ENCODE measurements around the gene WAS.

WAS gene

GRCh38 chrX:48720577-48721250 is 37.1 kb downstream of the WAS start:
- H3K27me3 ChIP-seq (ENCODE audit: control insufficient read depth in 2 of 2, insufficient read depth in 2 of 2, low read length in 2 of 2): no peaks in the 10 kb centered on the region
- no peak overlapping the region for H3K4me3 ChIP-seq (ENCODE audit: low read length in 2 of 2)
- H3K9ac ChIP-seq (ENCODE audit: low read depth in 1 of 2, low read length in 2 of 2): no peak overlapping the region
- H3K27ac ChIP-seq (ENCODE audit: low read depth in 2 of 2, low read length in 2 of 2): no peak overlapping the region
- no peaks in the 10 kb centered on the region for H3K4me1 ChIP-seq (ENCODE audit: control insufficient read depth in 2 of 2, insufficient read depth in 2 of 2, low read length in 2 of 2)
- no peaks in the 10 kb centered on the region for H3K36me3 ChIP-seq (ENCODE audit: control insufficient read depth in 2 of 2, insufficient read depth in 2 of 2, low read length in 2 of 2)
- H3K9me3 ChIP-seq (ENCODE audit: control insufficient read depth in 2 of 2, low read length in 2 of 2): no peaks in the 10 kb centered on the region

- H3K9me3 ChIP-seq (ENCODE audit: control insufficient read depth in 2 of 2, low read length in 2 of 2): no peaks in the 10 kb centered on the region
- H3K36me3 ChIP-seq (ENCODE audit: control insufficient read depth in 2 of 2, insufficient read depth in 2 of 2, low read length in 2 of 2): no peaks in the 10 kb centered on the region
- H3K4me3 ChIP-seq (ENCODE audit: low read length in 2 of 2): no peak overlapping the region
- H3K27me3 ChIP-seq (ENCODE audit: control insufficient read depth in 2 of 2, insufficient read depth in 2 of 2, low read length in 2 of 2): no peaks in the 10 kb centered on the region
- no peak overlapping the region for H3K9ac ChIP-seq (ENCODE audit: low read depth in 1 of 2, low read length in 2 of 2)
- no peak overlapping the region for H3K27ac ChIP-seq (ENCODE audit: low read depth in 2 of 2, low read length in 2 of 2)
- H3K4me1 ChIP-seq (ENCODE audit: control insufficient read depth in 2 of 2, insufficient read depth in 2 of 2, low read length in 2 of 2): no peaks in the 10 kb centered on the region
Measured at GRCh38 chrX:48721916-48722315, 38.3 kb downstream of the WAS start.

DNA sequence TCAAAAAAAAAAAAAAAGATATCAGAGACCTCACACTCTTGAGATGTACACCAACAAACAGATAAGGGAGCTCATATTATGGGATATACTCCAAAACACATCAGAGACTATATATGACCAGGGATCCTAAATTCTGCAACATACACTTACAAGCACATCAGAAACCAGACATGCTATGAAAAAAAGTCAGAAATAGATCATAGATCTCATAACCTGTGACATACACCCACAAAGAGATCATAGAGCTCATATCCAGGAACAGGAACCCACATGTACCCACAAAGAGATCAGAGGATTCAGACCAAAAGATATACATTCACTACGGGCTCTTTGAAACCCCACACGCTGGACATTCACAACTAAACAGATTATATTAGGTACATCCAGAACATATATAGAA is 43.0 kb downstream of the WAS start:
- Histone ChIP-seq H3K27me3 (ENCODE audit: control insufficient read depth in 2 of 2, insufficient read depth in 2 of 2, low read length in 2 of 2) (peaks cover 0 to 6% of the 10 kb centered on the region in 2 donors), H3K4me1 (ENCODE audit: control insufficient read depth in 2 of 2, insufficient read depth in 2 of 2, low read length in 2 of 2) (no peaks in the 10 kb centered on the region), H3K27ac (ENCODE audit: low read depth in 2 of 2, low read length in 2 of 2) (no peak overlapping the region), H3K9ac (ENCODE audit: low read depth in 1 of 2, low read length in 2 of 2) (no peak overlapping the region), H3K36me3 (ENCODE audit: control insufficient read depth in 2 of 2, insufficient read depth in 2 of 2, low read length in 2 of 2) (no peaks in the 10 kb centered on the region), H3K9me3 (ENCODE audit: control insufficient read depth in 2 of 2, low read length in 2 of 2) (no peaks in the 10 kb centered on the region), H3K4me3 (ENCODE audit: low read length in 2 of 2) (no peak overlapping the region)

DNA sequence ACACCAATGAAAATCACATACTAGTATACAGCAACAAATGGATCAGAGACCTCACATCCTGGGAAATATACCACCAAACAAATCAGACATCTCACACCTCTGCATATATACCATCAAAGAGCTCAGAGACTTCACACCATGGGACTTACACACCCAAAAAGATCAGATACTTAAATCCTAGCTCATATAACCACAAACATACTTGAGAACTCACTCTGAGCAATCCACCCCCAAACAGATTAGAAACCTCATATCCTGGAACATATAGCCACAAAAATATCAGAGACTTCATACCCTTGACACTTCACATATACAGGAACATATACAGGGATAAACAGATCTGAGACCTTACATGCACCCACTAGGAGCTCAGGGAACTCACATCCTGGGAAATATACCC is 45.1 kb downstream of the WAS start:
- Histone ChIP-seq H3K4me3 (ENCODE audit: low read length in 2 of 2) (no peak overlapping the region), H3K4me1 (ENCODE audit: control insufficient read depth in 2 of 2, insufficient read depth in 2 of 2, low read length in 2 of 2) (no peaks in the 10 kb centered on the region), H3K9ac (ENCODE audit: low read depth in 1 of 2, low read length in 2 of 2) (no peak overlapping the region), H3K27ac (ENCODE audit: low read depth in 2 of 2, low read length in 2 of 2) (no peak overlapping the region), H3K27me3 (ENCODE audit: control insufficient read depth in 2 of 2, insufficient read depth in 2 of 2, low read length in 2 of 2) (peaks cover 0 to 6% of the 10 kb centered on the region in 2 donors), H3K9me3 (ENCODE audit: control insufficient read depth in 2 of 2, low read length in 2 of 2) (no peaks in the 10 kb centered on the region), H3K36me3 (ENCODE audit: control insufficient read depth in 2 of 2, insufficient read depth in 2 of 2, low read length in 2 of 2) (no peaks in the 10 kb centered on the region)

- no peaks in the 10 kb centered on the region for H3K36me3 ChIP-seq (ENCODE audit: control insufficient read depth in 2 of 2, insufficient read depth in 2 of 2, low read length in 2 of 2)
- H3K4me1 ChIP-seq (ENCODE audit: control insufficient read depth in 2 of 2, insufficient read depth in 2 of 2, low read length in 2 of 2): peaks cover 0 to 3% of the 10 kb centered on the region in 2 donors
- no peak overlapping the region for H3K4me3 ChIP-seq (ENCODE audit: low read length in 2 of 2)
- no peaks in the 10 kb centered on the region for H3K9me3 ChIP-seq (ENCODE audit: control insufficient read depth in 2 of 2, low read length in 2 of 2)
- no peak overlapping the region for H3K9ac ChIP-seq (ENCODE audit: low read depth in 1 of 2, low read length in 2 of 2)
- no peaks in the 10 kb centered on the region for H3K27me3 ChIP-seq (ENCODE audit: control insufficient read depth in 2 of 2, insufficient read depth in 2 of 2, low read length in 2 of 2)
- no peak overlapping the region for H3K27ac ChIP-seq (ENCODE audit: low read depth in 2 of 2, low read length in 2 of 2)
Measured at GRCh38 chrX:48736303-48736702, 52.7 kb downstream of the WAS start.

DNA sequence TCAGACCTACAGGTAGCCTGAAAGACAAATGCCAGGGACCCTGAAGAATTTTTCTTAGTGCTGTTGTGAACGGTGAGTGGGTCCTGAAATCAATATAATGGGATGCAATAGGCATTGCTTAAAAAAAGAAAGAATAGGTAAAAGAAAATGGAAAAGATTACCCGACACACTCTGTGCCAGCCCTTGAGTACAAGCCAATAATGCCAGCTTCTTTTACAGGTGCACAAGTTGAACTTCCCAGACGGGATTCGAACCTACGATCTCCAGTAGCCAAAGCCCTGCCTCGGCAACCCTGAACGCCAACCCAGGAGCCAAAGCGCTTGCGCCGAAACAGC is 53.2 kb downstream of the WAS start:
- no peaks in the 10 kb centered on the region for H3K9me3 ChIP-seq (ENCODE audit: control insufficient read depth in 2 of 2, low read length in 2 of 2)
- peak overlapping the region; percentile 34 to 58 for H3K4me3 ChIP-seq (ENCODE audit: low read length in 2 of 2)
- no peak overlapping the region for H3K9ac ChIP-seq (ENCODE audit: low read depth in 1 of 2, low read length in 2 of 2)
- H3K27ac ChIP-seq (ENCODE audit: low read depth in 2 of 2, low read length in 2 of 2): no peak overlapping the region
- H3K36me3 ChIP-seq (ENCODE audit: control insufficient read depth in 2 of 2, insufficient read depth in 2 of 2, low read length in 2 of 2): no peaks in the 10 kb centered on the region
- peaks cover 0 to 3% of the 10 kb centered on the region in 2 donors for H3K4me1 ChIP-seq (ENCODE audit: control insufficient read depth in 2 of 2, insufficient read depth in 2 of 2, low read length in 2 of 2)
- H3K27me3 ChIP-seq (ENCODE audit: control insufficient read depth in 2 of 2, insufficient read depth in 2 of 2, low read length in 2 of 2): no peaks in the 10 kb centered on the region

- Histone ChIP-seq H3K4me1 (ENCODE audit: control insufficient read depth in 2 of 2, insufficient read depth in 2 of 2, low read length in 2 of 2) (peaks cover 0 to 3% of the 10 kb centered on the region in 2 donors), H3K9ac (ENCODE audit: low read depth in 1 of 2, low read length in 2 of 2) (peak overlapping the region; percentile 77 to 87), H3K4me3 (ENCODE audit: low read length in 2 of 2) (peak overlapping the region; percentile 74 to 85), H3K36me3 (ENCODE audit: control insufficient read depth in 2 of 2, insufficient read depth in 2 of 2, low read length in 2 of 2) (no peaks in the 10 kb centered on the region), H3K27me3 (ENCODE audit: control insufficient read depth in 2 of 2, insufficient read depth in 2 of 2, low read length in 2 of 2) (no peaks in the 10 kb centered on the region), H3K27ac (ENCODE audit: low read depth in 2 of 2, low read length in 2 of 2) (peak overlapping the region; percentile 91 to 92), H3K9me3 (ENCODE audit: control insufficient read depth in 2 of 2, low read length in 2 of 2) (no peaks in the 10 kb centered on the region)
Measured at GRCh38 chrX:48737213-48737938, 53.8 kb downstream of the WAS start.

DNA sequence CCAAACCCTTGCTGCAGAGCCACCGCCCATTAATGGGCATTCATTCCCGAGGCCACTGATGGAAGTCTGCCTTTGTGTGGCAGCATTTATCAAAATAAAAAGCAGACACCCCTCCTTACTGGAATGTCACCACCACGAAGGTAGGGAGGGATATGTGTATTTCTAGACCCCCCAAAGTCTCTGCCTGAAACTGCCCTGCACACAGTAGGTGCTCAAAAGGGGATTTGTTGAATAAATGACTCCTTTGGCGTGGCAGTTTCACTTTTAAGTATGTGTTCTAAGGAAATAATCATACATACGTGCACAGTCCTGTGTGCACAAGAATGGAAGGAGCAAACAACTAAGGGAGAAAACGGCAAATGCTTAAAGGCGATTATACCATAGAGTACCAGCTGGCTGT is 54.3 kb downstream of the WAS start:
- Histone ChIP-seq H3K27me3 (ENCODE audit: control insufficient read depth in 2 of 2, insufficient read depth in 2 of 2, low read length in 2 of 2) (no peaks in the 10 kb centered on the region), H3K9me3 (ENCODE audit: control insufficient read depth in 2 of 2, low read length in 2 of 2) (no peaks in the 10 kb centered on the region), H3K4me3 (ENCODE audit: low read length in 2 of 2) (peak overlapping the region; percentile 74 to 85), H3K36me3 (ENCODE audit: control insufficient read depth in 2 of 2, insufficient read depth in 2 of 2, low read length in 2 of 2) (no peaks in the 10 kb centered on the region), H3K4me1 (ENCODE audit: control insufficient read depth in 2 of 2, insufficient read depth in 2 of 2, low read length in 2 of 2) (peaks cover 0 to 3% of the 10 kb centered on the region in 2 donors), H3K9ac (ENCODE audit: low read depth in 1 of 2, low read length in 2 of 2) (peak overlapping the region; percentile 77 to 87), H3K27ac (ENCODE audit: low read depth in 2 of 2, low read length in 2 of 2) (peak overlapping the region; percentile 91 to 92)
